Ectodermal cell (in vitro differentiated cells): ENCODE data around the gene SNX12.

ENCODE experiments used
- H3K27ac ChIP-seq: 2 replicates; pipeline ENCODE4 v1.7.0; 2013; ENCODE audit warnings: mild to moderate bottlenecking, low read depth, low read length; ENCODE audit not compliant: insufficient read depth, poor library complexity, severe bottlenecking
- H3K27me3 ChIP-seq: 2 replicates; pipeline ENCODE4 v1.7.0; 2013; ENCODE audit warnings: mild to moderate bottlenecking, low read length; ENCODE audit not compliant: insufficient read depth, control insufficient read depth, poor library complexity, severe bottlenecking
- H3K36me3 ChIP-seq: one replicate; pipeline ENCODE4 v1.7.0; 2013; ENCODE audit warnings: low read length; ENCODE audit not compliant: control insufficient read depth, insufficient read depth
- H3K4me1 ChIP-seq: one replicate; pipeline ENCODE4 v1.7.0; 2013; ENCODE audit warnings: low read length; ENCODE audit not compliant: control insufficient read depth, insufficient read depth
- H3K4me3 ChIP-seq: 2 replicates; pipeline ENCODE4 v1.7.0; 2013; ENCODE audit warnings: low read depth, low read length, control low read depth; ENCODE audit not compliant: insufficient read depth
- H3K9me3 ChIP-seq: 2 replicates; pipeline ENCODE4 v1.7.0; 2013; ENCODE audit warnings: mild to moderate bottlenecking, low read length, moderate library complexity; ENCODE audit not compliant: control insufficient read depth
- WGBS, 2 experiments: methylation state at CpG; one replicate each; pipeline ENCODE4 v1.1.7; 2013; ENCODE audit warnings: missing lambda C conversion rate in 2 of 2; 5-methylcytosine and 5-hydroxymethylcytosine counted together

SNX12 gene

DNA sequence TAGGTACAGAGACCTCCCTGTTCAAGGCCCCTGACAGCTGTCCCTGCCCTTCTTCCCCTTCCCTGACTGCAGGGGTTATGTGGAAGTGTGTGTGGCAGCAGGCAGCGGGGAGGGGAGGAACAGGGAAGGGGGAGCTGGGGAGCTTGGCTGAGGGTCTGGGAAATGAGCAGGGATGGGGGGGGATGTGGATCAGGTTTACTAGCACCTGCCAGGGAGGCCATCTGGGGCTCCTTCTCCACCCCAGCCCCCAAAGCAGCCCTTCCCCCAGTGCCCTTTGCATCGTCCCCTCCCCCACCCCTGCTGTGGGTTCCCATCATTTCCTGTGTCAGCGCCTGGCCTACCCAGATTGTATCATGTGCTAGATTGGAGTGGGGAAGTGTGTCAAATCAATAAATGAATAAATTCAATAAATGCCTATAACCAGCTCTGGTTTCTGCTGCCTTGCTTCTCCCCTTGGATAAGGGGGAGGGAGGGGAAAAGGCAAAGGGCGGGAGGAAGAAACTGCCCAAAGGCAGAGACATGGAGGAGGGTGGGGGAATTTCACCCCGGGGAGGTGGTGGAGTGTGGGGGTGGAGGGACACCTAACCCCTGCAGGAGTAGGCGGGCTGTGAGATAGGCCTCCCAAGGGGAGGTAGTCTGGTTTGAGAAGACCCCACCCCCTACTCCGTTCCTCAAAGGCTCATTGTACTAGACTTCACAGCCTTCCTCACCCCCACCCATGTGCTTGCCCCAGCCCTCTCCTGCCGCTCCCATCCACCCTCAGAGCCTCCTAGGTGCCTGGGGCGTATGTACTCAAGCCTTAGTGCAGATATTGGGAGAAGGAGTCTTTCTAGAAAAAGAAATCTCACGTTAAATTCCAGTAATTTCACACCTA, 35.2 kb upstream of the SNX12 start:
- H3K27ac ChIP-seq, result peak overlapping the region; percentile 44
- whole genome bisulfite sequencing, 2 experiments, result 4 to 5% methylated on average over 4 to 6 of the region's 10 CpGs

DNA sequence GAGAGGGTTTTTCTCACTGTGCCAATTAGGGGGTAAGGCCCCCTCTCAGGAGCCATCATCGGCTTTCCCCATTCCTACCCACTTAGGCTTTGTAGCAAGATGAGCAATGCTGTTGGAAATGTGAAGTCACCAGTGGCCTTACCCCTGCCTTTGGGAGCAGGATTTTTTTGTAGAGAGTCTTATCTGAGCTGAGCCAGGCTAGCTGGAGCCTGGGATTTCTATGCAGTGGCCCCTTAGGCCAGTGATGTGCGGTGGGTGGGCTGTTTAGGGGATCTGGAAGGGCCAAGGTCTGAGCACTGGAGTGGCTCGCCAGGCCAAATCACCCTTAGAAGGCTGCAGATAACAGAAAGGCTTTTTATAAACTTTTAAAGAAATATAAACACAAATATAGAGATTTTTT, 34.2 kb upstream of the SNX12 start:
- Histone ChIP-seq H3K27me3 (peaks cover 37% of the 10 kb centered on the region), H3K36me3 (no peaks in the 10 kb centered on the region), H3K9me3 (no peaks in the 10 kb centered on the region), H3K4me3 (no peak overlapping the region), H3K27ac (no peak overlapping the region), H3K4me1 (peaks cover 22% of the 10 kb centered on the region)
- WGBS, 2 experiments, result 50 to 66% methylated on average over 1 to 2 of the region's 3 CpGs

More for the DNA sequence above, 35.2 kb upstream of the SNX12 start:
- Histone ChIP-seq H3K36me3 (no peaks in the 10 kb centered on the region), H3K9me3 (no peaks in the 10 kb centered on the region), H3K4me3 (no peak overlapping the region), H3K4me1 (peaks cover 29% of the 10 kb centered on the region), H3K27me3 (peaks cover 26% of the 10 kb centered on the region)

DNA sequence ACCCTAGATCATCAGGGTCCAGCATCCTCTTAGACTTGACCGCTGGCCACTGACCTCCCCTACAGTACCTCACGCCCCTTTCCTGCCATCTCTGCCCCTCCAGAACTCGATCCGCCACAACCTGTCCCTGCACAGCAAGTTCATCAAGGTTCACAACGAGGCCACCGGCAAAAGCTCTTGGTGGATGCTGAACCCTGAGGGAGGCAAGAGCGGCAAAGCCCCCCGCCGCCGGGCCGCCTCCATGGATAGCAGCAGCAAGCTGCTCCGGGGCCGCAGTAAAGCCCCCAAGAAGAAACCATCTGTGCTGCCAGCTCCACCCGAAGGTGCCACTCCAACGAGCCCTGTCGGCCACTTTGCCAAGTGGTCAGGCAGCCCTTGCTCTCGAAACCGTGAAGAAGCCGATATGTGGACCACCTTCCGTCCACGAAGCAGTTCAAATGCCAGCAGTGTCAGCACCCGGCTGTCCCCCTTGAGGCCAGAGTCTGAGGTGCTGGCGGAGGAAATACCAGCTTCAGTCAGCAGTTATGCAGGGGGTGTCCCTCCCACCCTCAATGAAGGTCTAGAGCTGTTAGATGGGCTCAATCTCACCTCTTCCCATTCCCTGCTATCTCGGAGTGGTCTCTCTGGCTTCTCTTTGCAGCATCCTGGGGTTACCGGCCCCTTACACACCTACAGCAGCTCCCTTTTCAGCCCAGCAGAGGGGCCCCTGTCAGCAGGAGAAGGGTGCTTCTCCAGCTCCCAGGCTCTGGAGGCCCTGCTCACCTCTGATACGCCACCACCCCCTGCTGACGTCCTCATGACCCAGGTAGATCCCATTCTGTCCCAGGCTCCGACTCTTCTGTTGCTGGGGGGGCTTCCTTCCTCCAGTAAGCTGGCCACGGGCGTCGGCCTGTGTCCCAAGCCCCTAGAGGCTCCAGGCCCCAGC, 32.7 kb upstream of the SNX12 start:
- H3K4me1 ChIP-seq, result peaks cover 22% of the 10 kb centered on the region
- no peaks in the 10 kb centered on the region for H3K36me3 ChIP-seq
- no peaks in the 10 kb centered on the region for H3K9me3 ChIP-seq
- WGBS, 2 experiments, result 70% methylated on average over 31 of the region's 31 CpGs
- peaks cover 48% of the 10 kb centered on the region for H3K27me3 ChIP-seq
- no peak overlapping the region for H3K27ac ChIP-seq
- no peak overlapping the region for H3K4me3 ChIP-seq

- no peaks in the 10 kb centered on the region for H3K36me3 ChIP-seq
- H3K9me3 ChIP-seq, result no peaks in the 10 kb centered on the region
- H3K27me3 ChIP-seq, result peaks cover 48% of the 10 kb centered on the region
- H3K4me1 ChIP-seq, result peaks cover 22% of the 10 kb centered on the region
- no peak overlapping the region for H3K4me3 ChIP-seq
- 4% methylated on average over 4 of the region's 4 CpGs for WGBS, 2 experiments
- no peak overlapping the region for H3K27ac ChIP-seq
These were observed 31.6 kb upstream of the SNX12 start for GRCh38 chrX:71099736-71100135.

DNA sequence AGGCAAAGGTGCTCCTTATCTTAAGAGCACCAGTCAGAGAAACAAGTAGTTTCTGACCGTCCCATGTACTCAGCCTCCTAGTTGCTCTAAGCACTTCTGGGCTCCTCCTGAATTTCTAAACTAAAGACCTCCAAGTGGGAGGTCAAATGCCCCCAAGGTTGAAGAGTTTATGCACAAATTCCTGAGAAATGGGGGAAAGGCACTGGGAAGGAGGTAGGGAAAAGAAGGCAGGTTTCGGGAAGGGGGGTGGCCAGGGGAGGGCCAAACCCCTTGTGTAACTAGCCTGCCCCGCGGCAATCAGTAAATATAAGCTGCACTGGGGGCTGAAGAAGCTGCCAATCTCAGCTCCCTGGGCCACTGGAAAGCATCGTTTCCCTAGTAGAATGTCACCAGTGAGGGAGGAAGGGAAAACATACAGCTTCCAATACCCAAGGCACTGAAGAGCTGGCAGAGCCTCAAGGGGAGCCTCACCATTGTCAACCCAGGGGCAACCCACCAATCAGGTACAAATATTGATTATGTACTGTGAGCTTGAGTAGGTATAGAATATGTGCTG, 30.9 kb upstream of the SNX12 start:
- Histone ChIP-seq H3K27ac (no peak overlapping the region), H3K4me1 (peaks cover 20% of the 10 kb centered on the region), H3K27me3 (peaks cover 48% of the 10 kb centered on the region), H3K9me3 (no peaks in the 10 kb centered on the region), H3K36me3 (no peaks in the 10 kb centered on the region), H3K4me3 (no peak overlapping the region)
- WGBS, 2 experiments, result 7 to 11% methylated on average over 5 of the region's 5 CpGs

DNA sequence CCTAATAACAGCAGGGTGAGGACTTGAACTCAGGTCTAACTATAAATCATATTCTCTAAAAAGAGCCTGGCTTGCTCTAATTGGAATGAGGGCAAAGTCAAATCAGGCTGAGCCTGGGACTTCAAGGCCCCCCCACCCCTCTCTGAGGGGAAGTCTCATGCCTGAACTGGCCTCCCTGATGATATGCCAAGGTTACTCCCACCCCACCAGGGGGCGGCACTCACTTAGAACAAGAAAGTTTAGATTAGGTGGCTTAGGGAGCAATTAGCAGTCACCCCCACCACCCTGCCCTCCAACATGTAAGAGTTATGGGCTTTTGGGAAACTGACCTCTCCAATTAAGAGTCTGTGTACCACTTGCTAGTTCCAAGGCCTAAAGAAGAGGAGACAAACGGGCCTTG, 30.2 kb upstream of the SNX12 start:
- Histone ChIP-seq H3K4me1 (peaks cover 15% of the 10 kb centered on the region), H3K36me3 (no peaks in the 10 kb centered on the region), H3K27ac (no peak overlapping the region), H3K4me3 (no peak overlapping the region), H3K27me3 (peaks cover 48% of the 10 kb centered on the region), H3K9me3 (no peaks in the 10 kb centered on the region)
- WGBS, 2 experiments, result 31 to 44% methylated on average over 1 of the region's 2 CpGs

- Histone ChIP-seq H3K4me1 (peaks cover 12% of the 10 kb centered on the region), H3K36me3 (no peaks in the 10 kb centered on the region), H3K4me3 (peak overlapping the region; percentile 46), H3K27me3 (peaks cover 48% of the 10 kb centered on the region), H3K27ac (no peak overlapping the region), H3K9me3 (no peaks in the 10 kb centered on the region)
- 1% methylated on average over 9 of the region's 9 CpGs for WGBS, 2 experiments
These were observed 28.6 kb upstream of the SNX12 start for GRCh38 chrX:71096760-71097032.

GRCh38 chrX:71095981-71096759, 28.0 kb upstream of the SNX12 start:
- Histone ChIP-seq H3K36me3 (no peaks in the 10 kb centered on the region), H3K4me3 (peak overlapping the region; percentile 46)
- WGBS, 2 experiments, result 0 to 1% methylated on average over 46 of the region's 46 CpGs

DNA sequence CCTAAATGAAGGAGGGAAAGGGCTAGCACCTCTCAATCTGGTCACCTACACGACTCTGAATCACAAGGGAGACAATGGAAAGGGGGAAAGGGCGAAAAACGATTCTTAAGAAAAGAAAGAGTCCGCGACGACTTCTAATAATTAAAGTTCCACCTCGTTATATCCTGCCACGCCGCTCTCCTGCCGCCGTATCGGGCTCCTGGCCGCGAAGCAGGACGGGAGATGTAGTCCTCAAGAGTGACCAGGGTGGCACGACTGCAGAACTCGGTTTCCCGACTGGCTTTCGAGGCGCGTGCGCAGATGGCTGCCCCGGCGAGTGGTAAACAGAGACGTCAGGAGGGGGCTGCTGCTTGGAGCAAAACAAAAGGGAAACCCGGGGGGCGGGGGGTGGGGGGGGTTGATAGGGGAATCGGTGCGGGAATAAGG, 27.4 kb upstream of the SNX12 start, which contains the start of gene FOXO4:
TSS of gene FOXO4 (plus strand) at position 297 of the 426 bp plus-strand sequence. CDS start 678 bp downstream, outside the sequence.
- Histone ChIP-seq H3K4me1 (peaks cover 12% of the 10 kb centered on the region), H3K9me3 (no peaks in the 10 kb centered on the region), H3K4me3 (peak within 1 kb of the TSS; percentile 46), H3K27ac (no peak within 1 kb of the TSS), H3K36me3 (no peaks in the 10 kb centered on the region), H3K27me3 (peaks cover 43% of the 10 kb centered on the region)
- whole genome bisulfite sequencing, 2 experiments, result 1% methylated on average over 28 to 29 of the region's 29 CpGs

More at GRCh38 chrX:71095981-71096759, 28.0 kb upstream of the SNX12 start:
- Histone ChIP-seq H3K27ac (no peak overlapping the region), H3K27me3 (peaks cover 48% of the 10 kb centered on the region), H3K9me3 (no peaks in the 10 kb centered on the region), H3K4me1 (peaks cover 12% of the 10 kb centered on the region)
